Measurements from ENCODE around the gene IKZF3. TPM values are rescaled to one million over a fixed set of nuclear protein-coding genes. Genes with fewer than 3 reads are reported as not detected.

IKZF3 gene
- total RNA-seq, 1 experiment from 2014 or later, result 0.22 TPM

DNA sequence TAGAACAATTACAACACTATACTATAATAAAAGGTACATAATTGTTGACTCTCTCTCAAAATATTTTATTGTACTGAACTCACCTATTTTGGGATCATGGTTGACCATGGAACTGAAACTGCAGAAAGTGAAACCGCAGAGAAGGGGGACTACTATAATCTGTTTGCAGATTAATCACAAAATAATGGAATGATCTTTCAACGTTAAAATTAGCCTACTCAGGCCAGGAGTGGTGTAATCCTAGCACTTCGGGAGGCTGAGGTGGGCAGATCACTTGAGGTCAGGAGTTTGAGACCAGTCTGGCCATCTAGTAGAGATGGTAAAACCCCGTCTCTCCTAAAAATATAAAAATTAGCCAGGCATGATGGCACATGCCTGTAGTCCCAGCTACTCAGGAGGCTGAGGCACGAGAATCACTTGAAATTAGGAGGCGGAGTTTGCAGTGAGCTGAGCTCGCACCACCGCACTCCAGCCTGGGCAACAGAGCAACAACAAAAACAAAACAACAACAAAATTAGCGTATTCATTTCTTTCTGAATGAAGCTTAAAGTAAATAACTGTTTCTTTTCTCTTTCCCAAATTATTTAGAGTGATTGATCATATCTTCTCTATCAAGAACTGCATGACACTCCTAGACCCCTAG, 45.6 kb downstream of the IKZF3 start:
- no peak overlapping the region for H3K4ac ChIP-seq (ENCODE audit: low read depth, low read length)
- no peak overlapping the region for H2BK5ac ChIP-seq (ENCODE audit: insufficient read length, low read length)
- no peaks in the 10 kb centered on the region for H3K23me2 ChIP-seq (ENCODE audit: insufficient read length, low read depth, low read length, poor library complexity, severe bottlenecking)
- H3K27ac ChIP-seq (ENCODE audit: insufficient read length, low read depth, low read length), result no peak overlapping the region
- no peak overlapping the region for H4K8ac ChIP-seq (replicated peaks; ENCODE audit: insufficient read length, low read depth, low read length)
- no peak overlapping the region for H2BK120ac ChIP-seq (ENCODE audit: low read depth, low read length, poor library complexity, severe bottlenecking)
- no peak overlapping the region for H3K4me2 ChIP-seq (ENCODE audit: insufficient read depth, insufficient read length, low read length)
- H2BK12ac ChIP-seq (ENCODE audit: insufficient read length, low read depth, low read length), result no peak overlapping the region
- peaks cover 4% of the 10 kb centered on the region; the same call in 1 of the 2 replicates for H3K4me1 ChIP-seq (ENCODE audit: insufficient read depth, low read length)
- no peak overlapping the region for H3K23ac ChIP-seq (ENCODE audit: insufficient read length, low read depth, low read length)
- no peaks in the 10 kb centered on the region for H3K27me3 ChIP-seq (ENCODE audit: insufficient read depth, low read length)
- H3K79me1 ChIP-seq (ENCODE audit: insufficient read depth, low read depth, low read length, poor library complexity, severe bottlenecking), result no peaks in the 10 kb centered on the region
- Mint-ChIP-seq H3K4me3 (no peak overlapping the region), H3K27ac (no peak overlapping the region), H3K27me3 (ENCODE audit: low read depth) (peaks cover 3% of the 10 kb centered on the region), H3K4me1 (peaks cover 11 to 12% of the 10 kb centered on the region in 2 experiments), H3K36me3 (ENCODE audit: insufficient read depth in 1 of 3, low read depth in 3 of 3) (peaks cover 3 to 10% (median 8%) of the 10 kb centered on the region in 3 experiments; a peak in 6 of 7 replicates), H3K9me3 (peaks cover 13 to 14% of the 10 kb centered on the region in 2 experiments)
- TF ChIP-seq, protein P1, sequence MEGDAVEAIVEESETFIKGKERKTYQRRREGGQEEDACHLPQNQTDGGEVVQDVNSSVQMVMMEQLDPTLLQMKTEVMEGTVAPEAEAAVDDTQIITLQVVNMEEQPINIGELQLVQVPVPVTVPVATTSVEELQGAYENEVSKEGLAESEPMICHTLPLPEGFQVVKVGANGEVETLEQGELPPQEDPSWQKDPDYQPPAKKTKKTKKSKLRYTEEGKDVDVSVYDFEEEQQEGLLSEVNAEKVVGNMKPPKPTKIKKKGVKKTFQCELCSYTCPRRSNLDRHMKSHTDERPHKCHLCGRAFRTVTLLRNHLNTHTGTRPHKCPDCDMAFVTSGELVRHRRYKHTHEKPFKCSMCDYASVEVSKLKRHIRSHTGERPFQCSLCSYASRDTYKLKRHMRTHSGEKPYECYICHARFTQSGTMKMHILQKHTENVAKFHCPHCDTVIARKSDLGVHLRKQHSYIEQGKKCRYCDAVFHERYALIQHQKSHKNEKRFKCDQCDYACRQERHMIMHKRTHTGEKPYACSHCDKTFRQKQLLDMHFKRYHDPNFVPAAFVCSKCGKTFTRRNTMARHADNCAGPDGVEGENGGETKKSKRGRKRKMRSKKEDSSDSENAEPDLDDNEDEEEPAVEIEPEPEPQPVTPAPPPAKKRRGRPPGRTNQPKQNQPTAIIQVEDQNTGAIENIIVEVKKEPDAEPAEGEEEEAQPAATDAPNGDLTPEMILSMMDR (conservative IDR thresholded peaks at IDR 0.05), result no peak
- H2BK15ac ChIP-seq (ENCODE audit: low read depth, low read length), result no peak overlapping the region
- peaks cover 2% of the 10 kb centered on the region for H3K9me3 ChIP-seq (ENCODE audit: control insufficient read depth, low read depth, low read length)
- no peak for DNase-seq
- H2BK20ac ChIP-seq (ENCODE audit: low read depth, low read length, poor library complexity, severe bottlenecking), result no peak overlapping the region
- H3K56ac ChIP-seq (ENCODE audit: insufficient read length, low read depth, low read length), result no peak overlapping the region
- H4K5ac ChIP-seq (ENCODE audit: insufficient read length, low read depth, low read length), result no peak overlapping the region
- H2AK5ac ChIP-seq (ENCODE audit: insufficient read length, low read length), result no peak overlapping the region
- H4K20me1 ChIP-seq (ENCODE audit: control insufficient read depth, insufficient read depth, insufficient read length), result no peaks in the 10 kb centered on the region
- no CpG with 5 or more reads among the region's 9 CpGs for WGBS (ENCODE audit: extremely low coverage, insufficient read length, low lambda C conversion rate)
- no peak overlapping the region for H4K91ac ChIP-seq (ENCODE audit: insufficient read length, low read depth, low read length)
- H3K9ac ChIP-seq (ENCODE audit: extremely low read depth, insufficient read length, low read length), result no peak overlapping the region
- H3T11ph ChIP-seq (ENCODE audit: low read length), result no peak overlapping the region
- H3K18ac ChIP-seq (ENCODE audit: insufficient read length, low read depth, low read length), result no peak overlapping the region
- no peak overlapping the region for H3K14ac ChIP-seq (ENCODE audit: insufficient read depth, low read length)
- no peaks in the 10 kb centered on the region for H3K79me2 ChIP-seq (ENCODE audit: insufficient read depth, low read length)
- no peak overlapping the region for H2AFZ ChIP-seq (ENCODE audit: low read length)

Measured in H9 (cell line).